OCI-LY1 (cell line): Measurements from ENCODE around the gene USP14.

ENCODE experiments used
- H2AFZ ChIP-seq: fragments of 200-600 bp; sonication (generic), shearing (Covaris generic); 2 replicates; pipeline ENCODE4 v1.6.0; 2014; ENCODE audit warnings: antibody characterized with exemption, mild to moderate bottlenecking, low read length
- H3F3A ChIP-seq: fragments of 200-600 bp; sonication (generic), shearing (Covaris generic); 2 replicates; pipeline ENCODE4 v1.6.0; 2014; ENCODE audit warnings: mild to moderate bottlenecking, antibody characterized with exemption, low read length, moderate library complexity; ENCODE audit not compliant: insufficient read depth
- H3K27ac ChIP-seq: fragments of 200-600 bp; sonication (generic); 2 replicates; pipeline ENCODE4 v1.5.1; 2014; ENCODE audit warnings: low read length, mixed run types, mild to moderate bottlenecking, low read depth; ENCODE audit not compliant: poor library complexity, severe bottlenecking
- H3K27me3 ChIP-seq: fragments of 200-600 bp; sonication (generic); 2 replicates; pipeline ENCODE4 v1.6.0; 2014; ENCODE audit warnings: antibody characterized with exemption, mild to moderate bottlenecking, low read length, moderate library complexity; ENCODE audit not compliant: insufficient read depth
- H3K36me3 ChIP-seq: fragments of 200-600 bp; sonication (generic); 2 replicates; pipeline ENCODE4 v1.6.1; 2014; ENCODE audit warnings: mild to moderate bottlenecking, antibody characterized with exemption, low read length, moderate library complexity, mixed read lengths; ENCODE audit not compliant: insufficient read depth
- H3K4me1 ChIP-seq: fragments of 200-600 bp; sonication (generic); 2 replicates; pipeline ENCODE4 v1.5.1; 2014; ENCODE audit warnings: mild to moderate bottlenecking, low read length, moderate library complexity; ENCODE audit not compliant: insufficient read depth, severe bottlenecking
- H3K4me2 ChIP-seq: fragments of 200-600 bp; sonication (generic), shearing (Covaris generic); 2 replicates; pipeline ENCODE4 v1.6.1; 2014; ENCODE audit warnings: low read length
- H3K4me3 ChIP-seq: fragments of 200-600 bp; sonication (generic); 2 replicates; pipeline ENCODE4 v1.5.1; 2014; ENCODE audit warnings: low read length, low read depth, mild to moderate bottlenecking, mixed read lengths; ENCODE audit not compliant: poor library complexity, severe bottlenecking
- H3K79me2 ChIP-seq: fragments of 200-600 bp; shearing (Covaris generic); 2 replicates; pipeline ENCODE4 v1.6.1; 2016; ENCODE audit warnings: mixed run types, low read length, mixed read lengths; ENCODE audit not compliant: insufficient read depth
- H3K9ac ChIP-seq: fragments of 200-600 bp; sonication (generic), shearing (Covaris generic); 2 replicates; pipeline ENCODE4 v1.6.1; 2014; ENCODE audit warnings: mild to moderate bottlenecking, low read length, mixed read lengths
- H3K9me2 ChIP-seq: fragments of 200-600 bp; sonication (generic), shearing (Covaris generic); 2 replicates; pipeline ENCODE4 v1.6.1; 2014; ENCODE audit warnings: low read depth, mild to moderate bottlenecking, low read length, mixed read lengths
- H3K9me3 ChIP-seq: fragments of 200-600 bp; shearing (Covaris generic); 2 replicates; pipeline ENCODE4 v1.6.1; 2014; ENCODE audit warnings: low read length, mixed read lengths
- H4K20me1 ChIP-seq: fragments of 200-600 bp; sonication (generic), shearing (Covaris generic); 2 replicates; pipeline ENCODE4 v1.6.0; 2016; ENCODE audit warnings: mild to moderate bottlenecking, low read length; ENCODE audit not compliant: insufficient read depth
- EZH2 ChIP-seq: fragments of 200-600 bp; sonication (generic), shearing (Covaris generic); IDR thresholded peaks from 2 replicates; pipeline ENCODE4 v1.8.0; 2017; ENCODE audit warnings: borderline replicate concordance, mixed run types, mild to moderate bottlenecking, antibody characterized with exemption, low read length, moderate library complexity, mixed read lengths
- TF ChIP-seq, protein P1 (sequence below): fragments of 200-600 bp; sonication (generic), shearing (Covaris generic); IDR thresholded peaks from 2 replicates; pipeline ENCODE4 v1.5.1; 2017; ENCODE audit warnings: mild to moderate bottlenecking, antibody characterized with exemption, low read length, moderate library complexity, mixed read lengths

Gene USP14

DNA sequence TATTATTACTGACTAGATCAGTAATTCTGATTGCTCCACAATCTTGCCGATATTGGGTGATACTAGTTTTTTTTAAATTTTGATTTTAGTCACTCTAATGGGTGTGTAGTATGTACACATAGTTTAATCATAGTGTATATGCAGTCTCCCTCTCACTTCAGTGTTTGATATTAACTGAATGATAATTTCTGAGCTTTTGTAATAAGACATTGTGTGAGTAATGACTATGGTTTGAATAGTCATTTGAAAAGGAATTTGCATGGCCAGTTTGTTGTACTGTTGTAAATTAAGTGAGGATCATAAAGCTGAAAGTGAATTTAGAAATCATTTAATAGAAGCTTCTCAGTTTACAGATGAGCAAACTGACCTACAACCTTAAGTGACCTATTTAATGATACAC is 33.4 kb downstream of the USP14 start:
- Histone ChIP-seq H3K4me1 (no peaks in the 10 kb centered on the region), H3K27ac (no peak overlapping the region), H3K4me3 (no peak overlapping the region), H3K9me2 (no peaks in the 10 kb centered on the region), H4K20me1 (no peaks in the 10 kb centered on the region), H2AFZ (no peak overlapping the region), H3F3A (no peaks in the 10 kb centered on the region), H3K36me3 (peaks cover 16% of the 10 kb centered on the region), H3K9me3 (no peaks in the 10 kb centered on the region), H3K9ac (no peak overlapping the region), H3K79me2 (peaks cover 8% of the 10 kb centered on the region; the same call in 1 of the 2 replicates), H3K4me2 (no peak overlapping the region), H3K27me3 (no peaks in the 10 kb centered on the region)
- no peak for TF ChIP-seq EZH2
- TF ChIP-seq, protein P1, sequence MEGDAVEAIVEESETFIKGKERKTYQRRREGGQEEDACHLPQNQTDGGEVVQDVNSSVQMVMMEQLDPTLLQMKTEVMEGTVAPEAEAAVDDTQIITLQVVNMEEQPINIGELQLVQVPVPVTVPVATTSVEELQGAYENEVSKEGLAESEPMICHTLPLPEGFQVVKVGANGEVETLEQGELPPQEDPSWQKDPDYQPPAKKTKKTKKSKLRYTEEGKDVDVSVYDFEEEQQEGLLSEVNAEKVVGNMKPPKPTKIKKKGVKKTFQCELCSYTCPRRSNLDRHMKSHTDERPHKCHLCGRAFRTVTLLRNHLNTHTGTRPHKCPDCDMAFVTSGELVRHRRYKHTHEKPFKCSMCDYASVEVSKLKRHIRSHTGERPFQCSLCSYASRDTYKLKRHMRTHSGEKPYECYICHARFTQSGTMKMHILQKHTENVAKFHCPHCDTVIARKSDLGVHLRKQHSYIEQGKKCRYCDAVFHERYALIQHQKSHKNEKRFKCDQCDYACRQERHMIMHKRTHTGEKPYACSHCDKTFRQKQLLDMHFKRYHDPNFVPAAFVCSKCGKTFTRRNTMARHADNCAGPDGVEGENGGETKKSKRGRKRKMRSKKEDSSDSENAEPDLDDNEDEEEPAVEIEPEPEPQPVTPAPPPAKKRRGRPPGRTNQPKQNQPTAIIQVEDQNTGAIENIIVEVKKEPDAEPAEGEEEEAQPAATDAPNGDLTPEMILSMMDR: no peak

DNA sequence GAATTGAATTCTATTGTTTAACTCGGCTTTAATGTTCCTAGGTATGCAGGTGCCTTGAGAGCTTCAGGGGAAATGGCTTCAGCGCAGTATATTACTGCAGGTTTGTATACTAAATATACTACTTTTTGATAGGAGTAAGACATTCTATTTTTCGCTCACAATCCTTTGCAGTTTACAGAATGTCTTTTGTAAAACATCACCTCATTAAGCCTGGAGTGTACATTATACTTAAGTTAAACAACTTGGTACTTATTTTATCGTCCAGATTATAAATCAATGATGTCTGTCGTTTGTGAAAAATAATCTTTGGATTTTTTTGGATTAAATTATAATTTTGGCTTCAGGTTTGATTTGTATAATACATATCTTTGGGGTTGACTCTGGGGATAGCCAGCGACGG is 34.4 kb downstream of the USP14 start:
- Histone ChIP-seq H3K4me1 (no peaks in the 10 kb centered on the region), H2AFZ (no peak overlapping the region), H3K9ac (no peak overlapping the region), H3K36me3 (peaks cover 24% of the 10 kb centered on the region), H3K9me3 (no peaks in the 10 kb centered on the region), H3K27ac (no peak overlapping the region), H3K27me3 (no peaks in the 10 kb centered on the region), H3K79me2 (peaks cover 8% of the 10 kb centered on the region; the same call in 1 of the 2 replicates), H3K4me2 (no peak overlapping the region), H3K9me2 (no peaks in the 10 kb centered on the region), H3K4me3 (no peak overlapping the region), H3F3A (no peaks in the 10 kb centered on the region), H4K20me1 (no peaks in the 10 kb centered on the region)
- TF ChIP-seq, protein P1: no peak
- TF ChIP-seq EZH2: no peak

DNA sequence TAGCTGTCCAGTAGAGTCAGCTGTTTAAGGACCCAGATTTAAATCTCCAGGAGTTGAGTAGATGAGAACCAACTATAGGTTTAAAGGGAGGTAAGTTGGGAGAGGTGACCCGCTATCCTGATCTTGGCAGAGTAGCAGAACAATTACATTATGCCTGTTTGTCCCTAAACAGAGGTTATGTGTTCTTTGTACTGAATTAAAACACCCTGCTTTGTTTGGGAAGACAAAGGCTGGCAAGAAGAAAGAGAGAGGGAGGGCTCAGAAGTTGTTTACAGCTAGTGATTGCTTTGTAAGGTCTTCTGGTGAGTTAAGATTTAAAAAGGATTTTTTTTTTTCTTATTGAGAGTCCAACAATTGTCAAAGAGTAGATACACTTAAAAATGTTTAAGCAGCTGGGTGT is 37.3 kb downstream of the USP14 start:
- peaks cover 37% of the 10 kb centered on the region for H3K36me3 ChIP-seq
- H3K27ac ChIP-seq: no peak overlapping the region
- H3F3A ChIP-seq: no peaks in the 10 kb centered on the region
- no peaks in the 10 kb centered on the region for H3K9me2 ChIP-seq
- H3K79me2 ChIP-seq: 0 out of 2 replicates have a peak, but pooled peaks cover under 1% of the 10 kb centered on the region
- no peaks in the 10 kb centered on the region for H3K4me1 ChIP-seq
- no peak overlapping the region for H2AFZ ChIP-seq
- H3K4me2 ChIP-seq: no peak overlapping the region
- no peak overlapping the region for H3K4me3 ChIP-seq
- no peaks in the 10 kb centered on the region for H3K27me3 ChIP-seq
- no peaks in the 10 kb centered on the region for H4K20me1 ChIP-seq
- no peaks in the 10 kb centered on the region for H3K9me3 ChIP-seq
- H3K9ac ChIP-seq: no peak overlapping the region
- TF ChIP-seq, protein P1: no peak
- TF ChIP-seq EZH2: no peak
